Measurements from ENCODE around the gene LPCAT3. TPM values are rescaled to one million over a fixed set of nuclear protein-coding genes. Genes with fewer than 3 reads are reported as not detected.

LPCAT3 gene
- total RNA-seq, 4 donors from 2014 or later: 45.1 to 68.4 (median 58.5) TPM

DNA sequence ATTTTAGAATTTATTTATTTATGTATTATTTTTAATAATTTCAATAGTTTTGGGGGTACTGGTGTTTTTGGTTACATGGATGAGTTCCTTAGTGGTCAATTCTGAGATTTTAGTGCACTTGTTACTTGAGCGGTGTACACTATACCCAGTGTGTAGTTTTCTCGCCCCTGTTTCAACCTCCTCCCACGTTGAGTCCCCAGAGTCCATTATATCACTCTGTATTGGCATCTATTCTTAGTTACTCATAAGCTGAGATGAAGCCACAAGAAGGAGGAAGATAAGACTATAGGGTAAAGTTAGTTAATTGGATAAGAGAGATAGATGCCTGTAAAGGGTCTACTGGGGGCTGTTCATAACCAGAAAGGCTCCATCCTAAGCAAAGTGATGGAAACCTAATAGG, 46.2 kb upstream of the LPCAT3 start:
- Histone ChIP-seq H3K4me3 (replicated peaks in 1 of 3) (no peak overlapping the region), H3K36me3 (no peaks in the 10 kb centered on the region), H3K9me3 (no peaks in the 10 kb centered on the region), H3K4me1 (peaks cover 0 to 15% of the 10 kb centered on the region in 2 donors), H3K27ac (no peak overlapping the region), H3K27me3 (no peaks in the 10 kb centered on the region)
- intact Hi-C loops (cut with DNase I): loop anchor here (5.0 kb wide), 1 partner anchor 38 kb away; no protein-coding TSS in a partner anchor
- no peak for TF ChIP-seq POLR2A (IDR thresholded peaks at IDR 0.05)
- TF ChIP-seq, protein P1, sequence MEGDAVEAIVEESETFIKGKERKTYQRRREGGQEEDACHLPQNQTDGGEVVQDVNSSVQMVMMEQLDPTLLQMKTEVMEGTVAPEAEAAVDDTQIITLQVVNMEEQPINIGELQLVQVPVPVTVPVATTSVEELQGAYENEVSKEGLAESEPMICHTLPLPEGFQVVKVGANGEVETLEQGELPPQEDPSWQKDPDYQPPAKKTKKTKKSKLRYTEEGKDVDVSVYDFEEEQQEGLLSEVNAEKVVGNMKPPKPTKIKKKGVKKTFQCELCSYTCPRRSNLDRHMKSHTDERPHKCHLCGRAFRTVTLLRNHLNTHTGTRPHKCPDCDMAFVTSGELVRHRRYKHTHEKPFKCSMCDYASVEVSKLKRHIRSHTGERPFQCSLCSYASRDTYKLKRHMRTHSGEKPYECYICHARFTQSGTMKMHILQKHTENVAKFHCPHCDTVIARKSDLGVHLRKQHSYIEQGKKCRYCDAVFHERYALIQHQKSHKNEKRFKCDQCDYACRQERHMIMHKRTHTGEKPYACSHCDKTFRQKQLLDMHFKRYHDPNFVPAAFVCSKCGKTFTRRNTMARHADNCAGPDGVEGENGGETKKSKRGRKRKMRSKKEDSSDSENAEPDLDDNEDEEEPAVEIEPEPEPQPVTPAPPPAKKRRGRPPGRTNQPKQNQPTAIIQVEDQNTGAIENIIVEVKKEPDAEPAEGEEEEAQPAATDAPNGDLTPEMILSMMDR (IDR thresholded peaks at IDR 0.05): no peak
- DNase-seq: no peak
- WGBS, 2 donors: 73 to 84% methylated on average over 3 of the region's 3 CpGs

DNA sequence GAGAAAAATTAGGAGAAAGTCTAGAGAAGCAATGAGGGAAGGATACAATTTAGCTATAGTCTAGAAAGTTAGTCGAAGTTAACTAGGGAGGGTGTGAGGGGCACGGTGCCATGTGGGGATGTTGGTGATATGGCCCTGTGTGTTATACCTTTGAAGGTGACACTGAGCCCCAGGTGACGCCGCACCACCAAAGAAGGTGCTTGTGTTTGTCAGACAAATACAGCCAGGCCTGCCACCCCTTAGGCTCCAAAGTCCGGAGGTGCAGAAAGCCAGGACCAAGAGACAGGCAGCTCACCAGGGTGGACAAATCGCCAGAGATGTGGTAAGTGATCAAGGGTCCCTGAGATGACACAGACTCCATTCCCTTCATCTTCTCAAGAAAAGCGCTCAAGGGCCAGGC, 43.3 kb upstream of the LPCAT3 start:
- DNase-seq: no peak
- H3K27ac ChIP-seq: peak overlapping the region in 2 of 3 donors; percentile 67 to 72

DNA sequence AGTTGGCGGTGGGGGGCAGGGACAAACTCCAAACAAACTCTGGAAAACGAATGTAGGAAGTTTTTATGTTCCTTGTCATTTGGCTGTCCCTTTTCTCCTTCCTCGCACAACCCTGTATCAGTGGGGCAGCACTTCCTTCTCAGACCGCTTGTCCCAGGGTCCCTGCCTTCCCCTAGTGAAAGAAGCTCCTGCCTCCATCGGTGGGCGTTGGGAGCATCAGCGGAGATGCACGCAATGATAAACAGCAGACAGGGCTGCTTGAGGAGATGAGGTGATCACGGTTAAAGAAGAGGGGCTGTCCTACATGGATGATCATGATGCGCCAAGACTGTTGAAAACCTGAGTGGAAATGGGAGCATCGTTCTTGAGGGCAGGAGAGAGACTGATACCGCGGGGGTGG, 42.9 kb upstream of the LPCAT3 start:
- intact Hi-C loops (cut with DNase I): loop anchor here (5.0 kb wide), 1 partner anchor 41 kb away; no protein-coding TSS in a partner anchor
- WGBS, 2 donors: 69 to 78% methylated on average over 13 of the region's 13 CpGs
- DNase-seq: no peak
- Histone ChIP-seq H3K4me3 (replicated peaks in 1 of 3) (peak overlapping the region in 1 of 3 donors; percentile 12), H3K27ac (peak overlapping the region; percentile 63 to 72 (median 67)), H3K27me3 (no peaks in the 10 kb centered on the region), H3K4me1 (peaks cover 0 to 15% of the 10 kb centered on the region in 2 donors), H3K9me3 (no peaks in the 10 kb centered on the region), H3K36me3 (no peaks in the 10 kb centered on the region)
- TF ChIP-seq, protein P1 (IDR thresholded peaks at IDR 0.05): no peak
- TF ChIP-seq POLR2A (IDR thresholded peaks at IDR 0.05): no peak

More for the DNA sequence above, 43.3 kb upstream of the LPCAT3 start:
- no peaks in the 10 kb centered on the region for H3K27me3 ChIP-seq
- intact Hi-C loops (cut with DNase I): loop anchor here (5.0 kb wide), 1 partner anchor 41 kb away; no protein-coding TSS in a partner anchor
- no peaks in the 10 kb centered on the region for H3K9me3 ChIP-seq
- TF ChIP-seq, protein P1 (IDR thresholded peaks at IDR 0.05): no peak
- no peak for TF ChIP-seq POLR2A (IDR thresholded peaks at IDR 0.05)
- no peaks in the 10 kb centered on the region for H3K36me3 ChIP-seq
- 90 to 93% methylated on average over 7 of the region's 7 CpGs for WGBS, 2 donors
- peak overlapping the region in 1 of 3 donors; percentile 12 for H3K4me3 ChIP-seq (replicated peaks in 1 of 3)
- H3K4me1 ChIP-seq: peaks cover 0 to 15% of the 10 kb centered on the region in 2 donors

DNA sequence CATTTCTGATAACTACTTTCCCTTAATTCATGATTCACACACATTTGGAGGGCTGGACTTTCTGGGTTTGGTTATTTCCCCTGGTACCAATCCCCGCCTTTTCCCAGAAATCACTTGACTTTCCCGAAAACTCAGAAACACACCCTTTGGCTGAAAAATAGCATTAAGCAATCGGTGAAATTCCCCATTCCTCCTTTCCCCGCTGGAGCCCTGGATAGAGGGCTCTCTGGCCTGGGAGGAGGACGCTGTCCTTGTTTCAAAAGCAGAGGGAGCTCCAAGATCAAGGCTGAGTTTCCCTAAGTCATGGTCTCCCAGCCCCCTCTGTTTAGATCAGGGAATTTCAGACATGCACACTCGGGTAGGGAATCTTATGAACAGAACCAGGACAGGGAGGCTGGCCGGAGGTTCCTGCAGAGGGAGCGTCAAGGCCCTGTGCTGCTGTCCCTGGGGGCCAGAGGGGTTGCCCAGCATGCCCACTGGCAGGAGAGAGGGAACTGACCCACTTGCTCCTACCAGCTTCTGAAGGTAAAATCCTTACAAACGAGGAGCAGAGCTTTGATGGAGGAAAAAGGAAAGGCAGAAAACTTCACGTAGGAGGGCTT, 42.2 kb upstream of the LPCAT3 start, which contains the start of gene C1S:
TSS of gene C1S (plus strand) at position 366 of the 602 bp plus-strand sequence. CDS start 1,195 bp downstream, outside the sequence.
- 32 to 46% methylated on average over 10 of the region's 10 CpGs for WGBS, 2 donors
- no peaks in the 10 kb centered on the region for H3K36me3 ChIP-seq
- no peaks in the 10 kb centered on the region for H3K27me3 ChIP-seq
- intact Hi-C loops (cut with DNase I): loop anchor here (5.0 kb wide), 1 partner anchor 42 kb away; no protein-coding TSS in a partner anchor
- no peaks in the 10 kb centered on the region for H3K9me3 ChIP-seq
- peak within 1 kb of the TSS in 1 of 3 donors; percentile 12 for H3K4me3 ChIP-seq (replicated peaks in 1 of 3)
- TF ChIP-seq, protein P1 (IDR thresholded peaks at IDR 0.05): peak in 5 of 6 experiments; percentile 46 to 92 (median 81)
- peak in 1 of 2 donors; percentile 35 for TF ChIP-seq POLR2A (IDR thresholded peaks at IDR 0.05)
- peak within 1 kb of the TSS; percentile 63 to 72 (median 67) for H3K27ac ChIP-seq
- H3K4me1 ChIP-seq: peaks cover 0 to 15% of the 10 kb centered on the region in 2 donors
- DNase-seq: peak; percentile 52 to 61

DNA sequence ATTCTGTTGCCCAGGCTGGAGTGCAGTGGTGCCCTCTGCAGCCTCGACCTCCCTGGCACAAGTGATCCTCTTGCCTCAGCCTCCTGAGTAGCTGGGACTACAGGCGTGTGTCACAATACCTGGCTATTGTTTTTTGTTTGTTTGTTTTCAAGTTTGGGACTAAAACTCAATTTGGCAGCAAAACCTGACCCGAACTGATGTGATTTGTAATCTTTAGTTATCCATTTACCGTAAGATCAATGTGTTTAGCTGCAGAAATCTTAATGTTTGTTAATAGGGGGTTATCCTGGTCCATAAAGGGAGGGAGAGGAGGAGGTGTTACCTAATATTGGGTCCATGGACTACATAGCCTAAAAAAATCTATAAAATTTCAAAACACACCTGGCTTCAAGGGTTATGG, 41.5 kb upstream of the LPCAT3 start:
- Histone ChIP-seq H3K27ac (peak overlapping the region in 1 of 3 donors; percentile 37), H3K9me3 (no peaks in the 10 kb centered on the region), H3K36me3 (no peaks in the 10 kb centered on the region), H3K4me1 (peaks cover 0 to 15% of the 10 kb centered on the region in 2 donors), H3K4me3 (replicated peaks in 1 of 3) (no peak overlapping the region), H3K27me3 (no peaks in the 10 kb centered on the region)
- no peak for DNase-seq
- intact Hi-C loops (cut with DNase I): loop anchor here (5.0 kb wide), 2 partner anchors 33 to 43 kb away; partner anchors contain the start of gene C1R
- 90 to 97% methylated on average over 4 of the region's 4 CpGs for WGBS, 2 donors
- TF ChIP-seq, protein P1 (IDR thresholded peaks at IDR 0.05): no peak
- TF ChIP-seq POLR2A (IDR thresholded peaks at IDR 0.05): no peak

All from thyroid gland (tissue), 4 donors.